ENCODE results near the gene PAH. TPM values are rescaled to one million over a fixed set of nuclear protein-coding genes. Genes with fewer than 3 reads are reported as not detected.
A peak's percentile ranks its signal among the peaks of the same experiment; 100 is the strongest.

The PAH gene
- polyA plus RNA-seq, 6 donors from 2014 or later, result not detected

DNA sequence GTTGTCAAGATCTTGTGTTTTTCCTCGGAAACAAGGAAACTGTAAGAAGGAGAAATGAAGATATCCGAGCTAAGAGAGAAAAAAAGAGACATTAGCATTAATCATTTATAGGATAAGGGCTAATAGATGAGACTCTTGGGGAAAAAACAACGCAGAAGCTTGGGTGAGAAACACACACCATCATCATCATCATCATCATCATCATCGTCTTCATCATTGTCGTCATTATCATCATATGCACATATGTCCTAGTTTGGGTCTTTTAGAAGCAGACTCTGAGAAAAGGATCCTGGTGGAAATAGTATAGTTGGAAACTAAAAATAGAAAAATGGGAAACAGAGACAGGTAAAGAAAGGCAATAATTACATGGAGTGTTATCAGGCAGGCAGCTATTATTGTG lies 95.9 kb downstream of the PAH start:
- Mint-ChIP-seq H3K9me3 (peaks cover under 1 to 18% (median 5%) of the 10 kb centered on the region in 7 donors), H3K36me3 (no peaks in the 10 kb centered on the region), H3K27me3 (peaks cover 52 to 69% (median 68%) of the 10 kb centered on the region in 3 donors), H3K27ac (no peak overlapping the region), H3K4me1 (peaks cover 0 to 3% (median 0%) of the 10 kb centered on the region in 3 donors), H3K4me3 (no peak overlapping the region)
- ATAC-seq (ENCODE audit: low read depth in 2 of 2) (no peak), DNase-seq (no peak)

DNA sequence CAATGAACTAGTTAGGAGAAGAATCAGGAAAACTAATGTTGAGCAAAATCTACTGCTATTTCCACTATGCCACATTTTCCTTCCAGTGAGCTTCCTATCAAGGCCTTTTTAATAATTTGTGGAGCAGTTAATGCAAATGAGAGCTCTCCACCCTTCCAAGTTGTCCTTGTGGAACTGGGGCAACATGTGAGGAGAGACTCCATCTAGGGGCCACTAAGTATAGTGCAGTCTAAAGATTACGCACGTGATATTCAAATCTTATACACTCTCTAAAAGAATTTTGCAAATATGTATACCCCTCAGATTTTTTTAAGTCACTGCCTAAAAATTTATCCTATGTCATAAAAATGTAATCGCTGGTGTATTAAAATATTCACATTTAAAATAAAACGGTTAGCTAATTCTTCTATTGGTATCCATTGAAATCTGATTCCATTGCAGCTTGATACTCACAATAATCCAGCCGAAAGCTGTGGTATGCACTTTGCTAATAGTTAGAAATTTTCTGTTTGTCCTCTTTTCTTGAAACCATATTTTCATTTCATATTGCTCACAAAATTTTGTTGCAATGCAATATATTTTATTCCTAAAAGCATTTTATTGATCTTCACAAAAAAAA lies 100.1 kb downstream of the PAH start:
- H3K27ac Mint-ChIP-seq, result no peak overlapping the region
- H3K36me3 Mint-ChIP-seq, result no peaks in the 10 kb centered on the region
- H3K4me1 Mint-ChIP-seq, result no peaks in the 10 kb centered on the region
- H3K4me3 Mint-ChIP-seq, result no peak overlapping the region
- H3K27me3 Mint-ChIP-seq, result peaks cover 50 to 59% (median 52%) of the 10 kb centered on the region in 3 donors
- H3K9me3 Mint-ChIP-seq, result no peaks in the 10 kb centered on the region
- ATAC-seq (ENCODE audit: low read depth in 2 of 2) (no peak), DNase-seq (no peak)

DNA sequence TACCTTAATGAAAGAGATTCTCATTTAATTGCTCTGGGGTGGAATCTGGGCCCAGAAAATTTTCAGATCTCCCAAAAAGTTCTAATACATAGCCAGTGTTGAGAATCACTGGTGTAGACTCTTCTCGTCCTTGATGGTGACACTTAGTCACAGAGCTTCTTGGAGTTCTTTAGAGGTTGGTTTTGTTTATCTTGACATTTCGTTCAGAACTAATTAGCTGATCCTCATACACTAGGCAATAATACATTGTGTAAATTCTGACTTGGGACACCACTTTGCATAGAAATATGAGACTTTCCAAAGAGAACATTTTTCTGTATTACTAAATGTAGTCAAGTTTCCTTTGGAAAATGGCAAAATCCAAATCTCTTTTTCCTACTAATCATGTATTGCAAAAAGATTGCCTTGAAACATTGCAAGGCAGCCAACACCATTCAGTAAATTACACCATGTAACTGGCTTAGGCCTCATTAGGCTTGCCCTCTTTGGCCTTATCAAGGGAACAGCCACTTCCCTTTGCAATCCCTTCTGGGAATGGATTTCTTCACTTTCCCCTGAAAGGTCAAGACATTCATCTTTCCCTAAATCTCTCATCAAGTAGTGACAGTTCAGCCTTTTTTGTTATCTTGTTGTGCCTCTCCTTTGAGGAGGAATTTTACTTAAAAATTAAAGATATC lies 102.2 kb downstream of the PAH start:
- DNase-seq, result no peak
- no peaks in the 10 kb centered on the region for H3K9me3 Mint-ChIP-seq
- no peaks in the 10 kb centered on the region for H3K36me3 Mint-ChIP-seq
- H3K27me3 Mint-ChIP-seq, result peaks cover 41 to 54% (median 42%) of the 10 kb centered on the region in 3 donors
- H3K27ac Mint-ChIP-seq, result no peak overlapping the region
- no peaks in the 10 kb centered on the region for H3K4me1 Mint-ChIP-seq
- H3K4me3 Mint-ChIP-seq, result no peak overlapping the region
- no peak for ATAC-seq (ENCODE audit: low read depth in 2 of 2)

DNA sequence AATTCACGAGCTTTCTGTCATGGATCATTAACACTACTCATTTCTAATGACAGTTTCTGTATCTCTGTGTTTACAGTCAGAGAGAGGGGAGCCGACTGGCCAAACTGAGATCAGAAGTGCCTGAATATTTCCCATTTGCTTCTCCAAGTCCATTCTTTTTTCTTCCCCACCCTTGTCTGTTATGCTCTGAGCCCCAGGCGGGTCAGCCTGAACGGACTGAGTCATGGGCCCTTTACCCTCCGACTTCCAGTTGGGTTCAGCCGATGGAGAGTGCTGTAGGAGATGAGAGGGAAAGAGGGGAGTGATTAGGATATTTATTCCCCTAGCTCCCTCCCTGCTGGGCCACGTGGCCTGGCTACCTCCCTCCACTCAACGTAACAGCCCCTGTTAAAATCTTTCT lies 104.7 kb downstream of the PAH start:
- H3K9me3 Mint-ChIP-seq, result no peaks in the 10 kb centered on the region
- no peak overlapping the region for H3K4me3 Mint-ChIP-seq
- ATAC-seq (ENCODE audit: low read depth in 2 of 2) (no peak), DNase-seq (no peak)
- H3K36me3 Mint-ChIP-seq, result no peaks in the 10 kb centered on the region
- H3K4me1 Mint-ChIP-seq, result no peaks in the 10 kb centered on the region
- H3K27ac Mint-ChIP-seq, result no peak overlapping the region
- H3K27me3 Mint-ChIP-seq, result peaks cover 28 to 46% (median 31%) of the 10 kb centered on the region in 3 donors

DNA sequence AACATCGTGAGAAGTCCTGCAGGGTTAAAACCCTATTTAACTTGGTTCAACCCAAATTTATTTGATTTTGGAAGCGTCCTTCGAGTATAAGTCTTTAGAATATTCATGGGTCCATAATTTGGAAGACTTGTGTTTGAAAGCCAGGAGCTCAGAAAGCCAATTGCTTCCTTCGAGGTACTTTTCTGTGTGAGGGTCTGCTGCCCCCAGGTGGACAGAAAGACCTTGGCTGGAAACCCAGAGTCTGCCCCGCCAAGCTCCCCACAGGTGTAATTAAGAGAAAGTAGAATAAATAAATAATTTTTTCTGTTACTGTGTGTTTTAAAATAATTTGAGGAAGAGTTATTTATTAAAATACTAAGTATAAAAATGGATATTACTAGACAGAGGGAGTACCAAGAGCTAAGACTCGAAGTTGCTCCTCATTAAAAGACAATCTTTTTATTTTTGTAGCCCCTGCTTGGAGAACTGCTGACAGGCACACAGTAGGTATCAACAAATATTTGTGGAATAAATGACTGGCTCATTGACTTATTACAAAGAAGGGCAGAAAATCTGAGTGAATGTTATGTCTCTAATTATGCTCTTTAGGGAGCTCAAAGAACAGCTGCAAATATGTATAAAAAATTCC lies 105.8 kb downstream of the PAH start:
- DNase-seq (peak; percentile 6), ATAC-seq (ENCODE audit: low read depth in 2 of 2) (no peak)
- Mint-ChIP-seq H3K27me3 (peaks cover 28 to 46% (median 29%) of the 10 kb centered on the region in 3 donors), H3K9me3 (no peaks in the 10 kb centered on the region), H3K36me3 (no peaks in the 10 kb centered on the region), H3K4me3 (no peak overlapping the region), H3K4me1 (no peaks in the 10 kb centered on the region), H3K27ac (no peak overlapping the region)

DNA sequence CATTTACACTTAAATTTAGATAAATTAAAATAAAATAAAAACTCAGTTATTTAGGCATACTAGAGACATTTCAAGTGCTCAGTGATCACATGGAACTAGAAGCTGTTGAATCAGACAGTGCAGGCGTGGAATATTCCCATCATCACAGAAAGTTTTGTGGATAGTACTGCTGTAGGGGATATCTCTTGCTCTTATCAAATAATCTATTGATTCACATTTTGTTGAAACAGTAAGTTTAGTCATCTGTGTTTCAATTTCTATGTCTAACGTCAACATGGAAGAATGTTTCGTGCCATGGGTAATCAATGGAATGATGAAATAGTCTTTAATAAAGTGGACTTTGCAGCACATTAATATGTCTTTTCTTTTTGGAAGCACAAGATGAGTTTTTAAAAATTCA lies 108.6 kb downstream of the PAH start:
- Mint-ChIP-seq H3K27me3 (peaks cover 17 to 36% (median 20%) of the 10 kb centered on the region in 3 donors), H3K4me1 (no peaks in the 10 kb centered on the region), H3K9me3 (no peaks in the 10 kb centered on the region), H3K4me3 (no peak overlapping the region), H3K36me3 (no peaks in the 10 kb centered on the region), H3K27ac (no peak overlapping the region)
- DNase-seq (no peak), ATAC-seq (ENCODE audit: low read depth in 2 of 2) (no peak)

DNA sequence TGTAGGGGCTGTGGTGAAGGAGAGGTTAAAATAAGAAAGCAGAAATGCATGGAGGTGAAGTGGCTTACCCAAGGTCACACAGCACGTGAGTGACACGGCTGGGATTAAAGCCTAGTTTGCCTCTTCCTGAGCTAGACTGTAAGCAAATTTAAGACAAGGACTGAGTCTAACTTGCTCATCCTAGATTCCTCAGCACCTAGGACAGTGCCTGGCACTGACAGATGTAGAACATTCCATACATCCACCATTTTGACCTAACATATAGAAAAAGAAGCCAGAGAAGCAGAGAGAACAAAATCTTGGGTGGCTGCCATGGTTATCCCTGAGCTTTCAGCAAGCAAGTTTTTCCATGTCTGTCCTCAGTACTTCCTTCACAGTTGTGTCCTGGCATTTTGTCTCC lies 110.5 kb downstream of the PAH start:
- Mint-ChIP-seq H3K4me3 (no peak overlapping the region), H3K36me3 (no peaks in the 10 kb centered on the region), H3K27ac (no peak overlapping the region), H3K27me3 (peaks cover 9 to 18% (median 11%) of the 10 kb centered on the region in 3 donors), H3K4me1 (no peaks in the 10 kb centered on the region), H3K9me3 (no peaks in the 10 kb centered on the region)
- no peak for ATAC-seq (ENCODE audit: low read depth in 2 of 2)
- DNase-seq, result no peak

DNA sequence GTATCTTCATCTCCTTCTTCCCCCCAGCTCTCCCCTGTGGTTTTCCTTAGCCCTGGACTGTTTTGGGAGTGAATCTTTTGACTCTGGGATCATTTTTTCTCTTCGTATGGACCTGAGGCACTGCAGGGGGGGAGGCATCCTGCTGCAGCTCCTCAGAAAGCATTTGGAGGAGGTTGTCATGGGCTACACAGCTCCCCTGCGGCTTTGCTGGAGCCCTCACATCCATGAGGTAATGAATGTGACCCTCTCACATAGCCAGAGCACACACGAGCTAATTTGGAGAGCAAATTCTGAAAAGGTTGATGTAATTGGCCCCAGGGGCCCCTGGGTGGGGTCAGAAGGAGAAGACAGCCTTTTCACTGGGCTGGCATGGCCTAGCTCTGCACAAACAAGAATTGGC lies 110.9 kb downstream of the PAH start:
- Mint-ChIP-seq H3K4me1 (no peaks in the 10 kb centered on the region), H3K9me3 (no peaks in the 10 kb centered on the region), H3K27me3 (peaks cover 7 to 17% (median 9%) of the 10 kb centered on the region in 3 donors), H3K36me3 (no peaks in the 10 kb centered on the region), H3K4me3 (no peak overlapping the region), H3K27ac (no peak overlapping the region)
- DNase-seq (no peak), ATAC-seq (ENCODE audit: low read depth in 2 of 2) (no peak)

DNA sequence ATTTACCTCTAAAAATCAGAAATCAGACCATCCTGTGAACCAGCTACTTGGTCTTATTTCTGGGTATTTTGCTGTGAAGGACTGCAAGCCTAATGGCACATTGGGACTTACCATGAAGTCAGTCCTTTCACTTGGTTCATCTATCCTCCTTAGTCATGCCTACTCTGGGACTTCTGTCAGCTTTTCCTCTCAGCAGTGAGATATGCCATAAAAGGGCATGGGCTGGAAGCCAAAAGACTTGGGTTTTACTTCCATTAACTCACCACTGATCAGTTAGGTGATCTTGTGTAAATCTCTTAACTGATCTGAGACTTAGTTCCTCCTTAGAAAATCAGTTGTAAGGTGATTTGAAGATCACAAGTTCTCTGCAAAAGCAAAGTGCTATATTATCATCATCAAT lies 116.5 kb downstream of the PAH start:
- no peak for DNase-seq
- ATAC-seq (ENCODE audit: low read depth in 2 of 2), result no peak
- Mint-ChIP-seq H3K4me1 (no peaks in the 10 kb centered on the region), H3K36me3 (no peaks in the 10 kb centered on the region), H3K27me3 (peaks cover 6 to 10% (median 9%) of the 10 kb centered on the region in 3 donors), H3K27ac (no peak overlapping the region), H3K4me3 (no peak overlapping the region), H3K9me3 (peaks cover 0 to 2% (median 0%) of the 10 kb centered on the region in 7 donors)

DNA sequence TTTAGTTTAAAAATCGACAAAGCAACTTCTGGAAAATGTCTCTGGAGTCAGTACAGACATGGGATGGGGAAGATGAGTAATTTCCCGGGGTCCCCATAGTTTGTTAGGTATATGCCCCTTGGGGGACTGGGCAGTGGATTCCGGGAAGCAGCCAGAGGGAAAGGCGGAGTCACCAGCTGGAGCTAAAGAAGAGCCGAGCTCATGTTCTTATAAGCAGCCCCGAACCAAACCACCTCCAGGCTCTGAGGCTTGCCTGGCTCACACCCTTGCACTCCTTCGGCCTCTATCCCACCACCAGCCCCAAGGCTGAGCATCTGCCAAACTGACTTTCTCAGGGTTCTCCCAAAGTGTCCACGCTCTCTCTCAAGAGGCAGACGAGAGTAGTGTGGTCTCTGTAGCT lies 117.8 kb downstream of the PAH start:
- Mint-ChIP-seq H3K27ac (no peak overlapping the region), H3K4me3 (no peak overlapping the region), H3K36me3 (no peaks in the 10 kb centered on the region), H3K9me3 (peaks cover 0 to 2% (median 0%) of the 10 kb centered on the region in 7 donors), H3K4me1 (no peaks in the 10 kb centered on the region), H3K27me3 (peaks cover 4 to 19% (median 19%) of the 10 kb centered on the region in 3 donors)
- ATAC-seq (ENCODE audit: low read depth in 2 of 2) (no peak), DNase-seq (no peak)

DNA sequence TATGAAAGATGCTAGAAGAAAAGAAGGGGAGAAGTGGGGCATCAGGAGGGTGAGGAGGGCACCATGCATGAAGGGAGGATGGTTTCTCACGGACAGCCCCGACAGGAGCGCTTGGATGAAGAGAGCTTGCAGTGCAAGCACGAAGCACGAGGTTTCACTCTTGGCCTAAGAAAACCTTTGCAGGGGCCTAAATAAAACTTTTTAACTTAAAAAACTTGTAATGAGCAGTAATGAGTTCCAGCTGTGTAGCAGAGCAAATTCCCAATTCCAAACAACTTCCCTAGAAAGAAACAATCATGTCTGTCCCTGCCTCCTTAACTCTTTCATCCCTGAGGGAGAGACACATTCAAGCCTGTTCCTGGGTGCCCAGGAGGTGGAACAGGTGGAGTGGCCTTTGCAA lies 119.5 kb downstream of the PAH start:
- Mint-ChIP-seq H3K9me3 (peaks cover 0 to 2% (median 0%) of the 10 kb centered on the region in 7 donors), H3K4me1 (no peaks in the 10 kb centered on the region), H3K36me3 (no peaks in the 10 kb centered on the region), H3K27me3 (peaks cover 18 to 31% (median 19%) of the 10 kb centered on the region in 3 donors), H3K27ac (no peak overlapping the region), H3K4me3 (no peak overlapping the region)
- ATAC-seq (ENCODE audit: low read depth in 2 of 2) (no peak), DNase-seq (no peak)

DNA sequence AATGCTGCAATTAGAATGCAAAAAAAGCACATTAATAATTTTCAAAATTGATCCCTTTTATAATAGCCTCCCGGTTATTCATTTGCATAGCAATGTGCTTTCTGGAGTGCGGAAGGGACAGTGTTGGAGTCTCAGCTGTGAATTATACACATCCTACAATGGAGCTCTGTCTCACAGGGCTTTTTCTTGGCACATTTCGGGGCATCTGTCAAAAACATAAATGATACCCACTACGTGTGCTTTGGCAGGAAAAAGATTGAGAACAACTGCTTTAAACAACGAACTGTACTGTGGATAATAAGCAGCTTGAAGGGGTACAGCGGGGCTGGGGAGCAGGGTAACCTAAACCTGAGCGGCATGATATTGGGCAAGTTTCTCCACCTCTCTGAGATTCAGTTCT lies 123.1 kb downstream of the PAH start:
- Mint-ChIP-seq H3K27ac (no peak overlapping the region), H3K4me1 (no peaks in the 10 kb centered on the region), H3K36me3 (no peaks in the 10 kb centered on the region), H3K9me3 (peaks cover 0 to 2% (median 0%) of the 10 kb centered on the region in 7 donors), H3K4me3 (no peak overlapping the region), H3K27me3 (peaks cover 27 to 56% (median 32%) of the 10 kb centered on the region in 3 donors)
- DNase-seq, result no peak
- ATAC-seq (ENCODE audit: low read depth in 2 of 2), result no peak

Data from naive B cell (primary cell).